ENCODE measurements around the gene PSD4. TPM values are rescaled to one million over a fixed set of nuclear protein-coding genes. Genes with fewer than 3 reads are reported as not detected.
A peak's percentile ranks its signal among the peaks of the same experiment; 100 is the strongest.

The PSD4 gene
- total and polyA plus RNA-seq, 2 of the 4 experiments (the other 2 are of a cell fraction), result 0.36 to 0.70 TPM

DNA sequence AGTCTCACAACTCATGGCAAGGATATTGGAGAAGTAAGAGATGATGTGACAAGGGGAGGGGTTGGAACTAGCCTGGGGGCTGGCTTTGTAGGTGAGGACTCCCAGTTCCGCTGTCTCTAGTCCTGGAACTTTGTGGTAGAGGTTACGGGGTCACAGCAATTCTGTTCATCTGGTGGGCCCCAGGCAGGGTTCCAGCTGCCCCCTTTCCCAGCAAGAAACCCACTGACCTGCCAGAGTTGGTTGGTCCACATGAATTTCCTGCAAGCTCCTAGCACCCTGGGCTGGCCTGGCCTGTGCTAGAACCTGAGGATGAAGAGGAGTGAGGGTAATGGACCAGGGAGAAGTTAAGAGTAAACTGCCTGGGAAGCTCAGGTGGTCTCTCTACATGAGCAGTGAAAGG lies 41.3 kb downstream of the PSD4 start:
- CTCF ChIA-PET, result no interaction called here
- Histone ChIP-seq H3K36me3 (ENCODE audit: control insufficient read depth, insufficient read depth, low read length) (no peaks in the 10 kb centered on the region), H3K9me1 (ENCODE audit: insufficient read depth, low read length) (no peaks in the 10 kb centered on the region), H3K9ac (ENCODE audit: low read depth, low read length) (no peak overlapping the region), H2BK120ac (ENCODE audit: low read depth, low read length) (no peak overlapping the region), H2BK20ac (ENCODE audit: low read depth, low read length) (no peak overlapping the region), H3K56ac (ENCODE audit: extremely low read depth, insufficient read depth, low read length) (no peak overlapping the region), H4K8ac (ENCODE audit: low read depth in 2 of 2, low read length in 2 of 2) (no peak overlapping the region), H2BK5ac (ENCODE audit: low read depth, low read length, poor library complexity, severe bottlenecking) (no peak overlapping the region), H3K4me3 (ENCODE audit: insufficient read depth, low read depth, low read length) (no peak overlapping the region), H2BK15ac (ENCODE audit: low read depth, low read length) (no peak overlapping the region), H3K4me2 (ENCODE audit: low read depth, low read length) (no peak overlapping the region), H2AFZ (replicated peaks; ENCODE audit: low read length, poor library complexity) (no peak overlapping the region), H3K18ac (ENCODE audit: low read depth, low read length) (no peak overlapping the region), H3K4ac (ENCODE audit: low read depth, low read length) (no peak overlapping the region), H3K79me1 (ENCODE audit: low read depth in 1 of 2, low read length in 2 of 2) (no peaks in the 10 kb centered on the region), H2AK9ac (replicated peaks; ENCODE audit: low read depth, low read length, poor library complexity) (peak overlapping the region; percentile 39), H2AK5ac (ENCODE audit: low read depth, low read length) (no peak overlapping the region), H4K20me1 (ENCODE audit: insufficient read depth, low read length) (no peaks in the 10 kb centered on the region), H4K5ac (ENCODE audit: low read depth, low read length) (no peak overlapping the region), H3K14ac (replicated peaks; ENCODE audit: low read depth, low read length) (no peak overlapping the region), H3K27ac (ENCODE audit: insufficient read depth, low read length) (no peak overlapping the region), H3K23ac (ENCODE audit: low read depth, low read length) (no peak overlapping the region), H4K91ac (ENCODE audit: insufficient read depth, low read depth, low read length) (no peak overlapping the region), H3K4me1 (ENCODE audit: control insufficient read depth, insufficient read depth, low read length) (peaks cover 7% of the 10 kb centered on the region), H3K9me3 (ENCODE audit: control insufficient read depth, insufficient read depth, low read length) (no peaks in the 10 kb centered on the region), H3K27me3 (ENCODE audit: control insufficient read depth, insufficient read depth, low read length) (no peaks in the 10 kb centered on the region; the same call in 1 of the 2 replicates)
- TF ChIP-seq MXI1 (IDR thresholded peaks at IDR 0.05; ENCODE audit: borderline replicate concordance, low read depth, low read length), result no peak
- no peak for TF ChIP-seq NFE2L2 (IDR thresholded peaks at IDR 0.05; ENCODE audit: low read depth, low read length)
- TF ChIP-seq RFX5 (IDR thresholded peaks at IDR 0.05; ENCODE audit: low read depth, low read length), result no peak
- TF ChIP-seq SMC3 (IDR thresholded peaks at IDR 0.05; ENCODE audit: low read depth, low read length), result no peak
- TF ChIP-seq, protein P1, sequence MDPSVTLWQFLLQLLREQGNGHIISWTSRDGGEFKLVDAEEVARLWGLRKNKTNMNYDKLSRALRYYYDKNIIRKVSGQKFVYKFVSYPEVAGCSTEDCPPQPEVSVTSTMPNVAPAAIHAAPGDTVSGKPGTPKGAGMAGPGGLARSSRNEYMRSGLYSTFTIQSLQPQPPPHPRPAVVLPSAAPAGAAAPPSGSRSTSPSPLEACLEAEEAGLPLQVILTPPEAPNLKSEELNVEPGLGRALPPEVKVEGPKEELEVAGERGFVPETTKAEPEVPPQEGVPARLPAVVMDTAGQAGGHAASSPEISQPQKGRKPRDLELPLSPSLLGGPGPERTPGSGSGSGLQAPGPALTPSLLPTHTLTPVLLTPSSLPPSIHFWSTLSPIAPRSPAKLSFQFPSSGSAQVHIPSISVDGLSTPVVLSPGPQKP (IDR thresholded peaks at IDR 0.05; ENCODE audit: borderline replicate concordance, low read depth, low read length), result no peak
- TF ChIP-seq BHLHE40 (IDR thresholded peaks at IDR 0.05; ENCODE audit: low read depth, low read length), result no peak
- TF ChIP-seq, protein P2, sequence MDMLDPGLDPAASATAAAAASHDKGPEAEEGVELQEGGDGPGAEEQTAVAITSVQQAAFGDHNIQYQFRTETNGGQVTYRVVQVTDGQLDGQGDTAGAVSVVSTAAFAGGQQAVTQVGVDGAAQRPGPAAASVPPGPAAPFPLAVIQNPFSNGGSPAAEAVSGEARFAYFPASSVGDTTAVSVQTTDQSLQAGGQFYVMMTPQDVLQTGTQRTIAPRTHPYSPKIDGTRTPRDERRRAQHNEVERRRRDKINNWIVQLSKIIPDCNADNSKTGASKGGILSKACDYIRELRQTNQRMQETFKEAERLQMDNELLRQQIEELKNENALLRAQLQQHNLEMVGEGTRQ (IDR thresholded peaks at IDR 0.05; ENCODE audit: low read depth, low read length), result no peak
- TF ChIP-seq CHD1 (IDR thresholded peaks at IDR 0.05; ENCODE audit: low read depth, low read length), result no peak
- TF ChIP-seq RCOR1 (IDR thresholded peaks at IDR 0.05; ENCODE audit: insufficient replicate concordance, low read length), result no peak
- TF ChIP-seq, protein P3, sequence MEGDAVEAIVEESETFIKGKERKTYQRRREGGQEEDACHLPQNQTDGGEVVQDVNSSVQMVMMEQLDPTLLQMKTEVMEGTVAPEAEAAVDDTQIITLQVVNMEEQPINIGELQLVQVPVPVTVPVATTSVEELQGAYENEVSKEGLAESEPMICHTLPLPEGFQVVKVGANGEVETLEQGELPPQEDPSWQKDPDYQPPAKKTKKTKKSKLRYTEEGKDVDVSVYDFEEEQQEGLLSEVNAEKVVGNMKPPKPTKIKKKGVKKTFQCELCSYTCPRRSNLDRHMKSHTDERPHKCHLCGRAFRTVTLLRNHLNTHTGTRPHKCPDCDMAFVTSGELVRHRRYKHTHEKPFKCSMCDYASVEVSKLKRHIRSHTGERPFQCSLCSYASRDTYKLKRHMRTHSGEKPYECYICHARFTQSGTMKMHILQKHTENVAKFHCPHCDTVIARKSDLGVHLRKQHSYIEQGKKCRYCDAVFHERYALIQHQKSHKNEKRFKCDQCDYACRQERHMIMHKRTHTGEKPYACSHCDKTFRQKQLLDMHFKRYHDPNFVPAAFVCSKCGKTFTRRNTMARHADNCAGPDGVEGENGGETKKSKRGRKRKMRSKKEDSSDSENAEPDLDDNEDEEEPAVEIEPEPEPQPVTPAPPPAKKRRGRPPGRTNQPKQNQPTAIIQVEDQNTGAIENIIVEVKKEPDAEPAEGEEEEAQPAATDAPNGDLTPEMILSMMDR (conservative IDR thresholded peaks at IDR 0.05; ENCODE audit: low read depth, low read length), result no peak
- no peak for TF ChIP-seq CEBPB (IDR thresholded peaks at IDR 0.05; ENCODE audit: low read depth, low read length)
- TF ChIP-seq MAZ (IDR thresholded peaks at IDR 0.05; ENCODE audit: borderline replicate concordance, low read depth, low read length), result no peak
- no peak for TF ChIP-seq POLR2A (IDR thresholded peaks at IDR 0.05; ENCODE audit: low read depth, low read length)
- in situ Hi-C loops (cut with MboI; ENCODE audit: low sequenced_read_pairs), result no loop called here
- intact Hi-C loops (cut with micrococcal nuclease), result no loop called here
- no TSS peak for BruUV-seq (replicated peaks)
- POLR2A ChIA-PET (ENCODE audit: unreplicated experiment), result no interaction called here
- ATAC-seq (ENCODE audit: low read depth), result no peak
- dilution Hi-C loops (cut with HindIII; ENCODE audit: low sequenced_read_pairs, unreplicated experiment), result no loop called here
- DNase-seq, result no peak
- WGBS, 2 experiments (ENCODE audit: extremely low coverage in 2 of 2, insufficient read length in 1 of 2), result no CpG with 5 or more reads among the region's 2 CpGs
